Natural killer cell (primary cell): Measurements from ENCODE around the gene PRPF38B. TPM values are rescaled to one million over a fixed set of nuclear protein-coding genes. Genes with fewer than 3 reads are reported as not detected.

Experiments
- ATAC-seq, 3 donors: fragments of 150-1000 bp in 2 of 3; fragments of 200-7000 bp in 1 of 3; cut with Tn5 transposase; 1 replicate in 1 of 3; 2 replicates in 2 of 3; pipeline ENCODE4 v1.10.0; 2021; ENCODE audit warnings: mild to moderate bottlenecking in 2 of 3, moderate library complexity in 2 of 3
- DNase-seq, 2 donors: peaks; one replicate each; pipeline versions ENCODE4 v3.0.0 to v3.0.0-alpha.2; 2013 to 2021; ENCODE audit warnings: mixed read lengths in 1 of 2
- H3K27ac ChIP-seq: one replicate; pipeline ENCODE4 v1.5.1; 2013; ENCODE audit warnings: mild to moderate bottlenecking, low read length
- H3K27me3 ChIP-seq: one replicate; pipeline ENCODE4 v1.6.1; 2013; ENCODE audit warnings: low read length; ENCODE audit not compliant: control insufficient read depth, insufficient read depth
- H3K36me3 ChIP-seq: one replicate; pipeline ENCODE4 v1.6.1; 2013; ENCODE audit warnings: low read length; ENCODE audit not compliant: control insufficient read depth, insufficient read depth
- H3K4me1 ChIP-seq: one replicate; pipeline ENCODE4 v1.6.1; 2013; ENCODE audit warnings: low read length; ENCODE audit not compliant: control insufficient read depth, insufficient read depth
- H3K4me3 ChIP-seq: one replicate; pipeline ENCODE4 v1.5.1; 2013; ENCODE audit warnings: low read length
- H3K9me3 ChIP-seq: one replicate; pipeline ENCODE4 v1.6.1; 2013; ENCODE audit warnings: low read length; ENCODE audit not compliant: control insufficient read depth, insufficient read depth
- H3K27ac Mint-ChIP-seq, 2 donors: one replicate each; pipeline ENCODE4 v1.8.0; 2022; ENCODE audit warnings: mild to moderate bottlenecking in 2 of 2, mixed read lengths in 2 of 2, moderate library complexity in 1 of 2
- H3K27me3 Mint-ChIP-seq, 2 donors: one replicate each; pipeline ENCODE4 v1.8.0; 2022; ENCODE audit warnings: low read depth in 2 of 2, mixed read lengths in 2 of 2
- H3K36me3 Mint-ChIP-seq: one replicate; pipeline ENCODE4 v1.8.0; 2022; ENCODE audit warnings: mixed read lengths
- H3K4me1 Mint-ChIP-seq, 2 donors: one replicate each; pipeline ENCODE4 v1.8.0; 2022; ENCODE audit warnings: mixed read lengths in 2 of 2
- H3K4me3 Mint-ChIP-seq: one replicate; pipeline ENCODE4 v1.8.0; 2022; ENCODE audit warnings: mild to moderate bottlenecking, moderate library complexity, mixed read lengths
- H3K9me3 Mint-ChIP-seq, 2 donors: one replicate each; pipeline ENCODE4 v1.8.0; 2022; ENCODE audit warnings: mixed read lengths in 2 of 2
- CTCF ChIP-seq: fragments of 200-600 bp; IDR thresholded peaks from one replicate; pipeline ENCODE4 v1.8.0; 2022; ENCODE audit warnings: antibody characterized with exemption
- WGBS: methylation state at CpG from one replicate; pipeline ENCODE4 v1.1.7; 2013; ENCODE audit warnings: missing lambda C conversion rate; ENCODE audit not compliant: insufficient coverage; 5-methylcytosine and 5-hydroxymethylcytosine counted together
- intact Hi-C: fragments of 100-400 bp; cut with micrococcal nuclease; formaldehyde crosslinking; loops from one replicate; pipeline ENCODE4 v1.14.2; 2022
- total RNA-seq, 4 donors: library from RNA; stranded (reverse); fragments of 120-200 nt in 1 of 4; gene quantifications; one replicate each; pipeline versions ENCODE4 v1.2.3 to v1.2.4, GENCODE V29; 2013 to 2022

The PRPF38B gene
- total RNA-seq, 3 donors from 2014 or later (not counting 1 experiment from before 2014, with no cell fraction given) = 115 to 158 (median 156) TPM

- H3K4me1 Mint-ChIP-seq = peaks cover 36 to 37% of the 10 kb centered on the region in 2 donors
- under 1% methylated on average over 75 of the region's 75 CpGs for WGBS
- intact Hi-C loops = loop anchor here (1.0 to 5.0 kb wide), 3 partner anchors 54 to 346 kb away; partner anchors contain the start of genes PRPF38B and TMEM167B
These were observed 54.5 kb downstream of the PRPF38B start, which contains the start of gene STXBP3 for GRCh38 chr1:108746382-108747170. TSS of gene STXBP3 (plus strand) at chr1:108746674. CDS start at chr1:108746738, 64 bp downstream.

GRCh38 chr1:108747171-108747850 lies 55.2 kb downstream of the PRPF38B start:
- ATAC-seq (no peak), DNase-seq (peak; percentile 33 to 64)
- Mint-ChIP-seq H3K4me1 (peaks cover 36 to 37% of the 10 kb centered on the region in 2 donors), H3K36me3 (peaks cover 7% of the 10 kb centered on the region), H3K9me3 (no peaks in the 10 kb centered on the region), H3K4me3 (peak overlapping the region; percentile 100), H3K27me3 (peaks cover 0 to 3% of the 10 kb centered on the region in 2 donors), H3K27ac (peak overlapping the region; percentile 97 to 100)
- intact Hi-C loops = loop anchor here (1.0 to 5.0 kb wide), 2 partner anchors 55 to 345 kb away; partner anchors contain the start of genes PRPF38B and TMEM167B
- peak overlapping the region; percentile 98 for H3K4me3 ChIP-seq
- peaks cover 6% of the 10 kb centered on the region for H3K36me3 ChIP-seq
- TF ChIP-seq CTCF = no peak
- H3K4me1 ChIP-seq = peaks cover 13% of the 10 kb centered on the region
- H3K27ac ChIP-seq = peak overlapping the region; percentile 99
- no peaks in the 10 kb centered on the region for H3K9me3 ChIP-seq
- 0% methylated on average over 12 of the region's 15 CpGs for WGBS
- H3K27me3 ChIP-seq = no peaks in the 10 kb centered on the region

More at GRCh38 chr1:108746382-108747170, 54.5 kb downstream of the PRPF38B start, which contains the start of gene STXBP3:
- DNase-seq (peak; percentile 100), ATAC-seq (peak; percentile 90 to 97 (median 91))
- peaks cover 5% of the 10 kb centered on the region for H3K36me3 ChIP-seq
- H3K27ac ChIP-seq = peak within 1 kb of the TSS; percentile 99
- TF ChIP-seq CTCF = peak; percentile 88
- peak within 1 kb of the TSS; percentile 98 for H3K4me3 ChIP-seq
- H3K9me3 ChIP-seq = no peaks in the 10 kb centered on the region
- Mint-ChIP-seq H3K9me3 (no peaks in the 10 kb centered on the region), H3K27me3 (peaks cover 3 to 6% of the 10 kb centered on the region in 2 donors), H3K4me3 (peak within 1 kb of the TSS; percentile 100), H3K36me3 (peaks cover 7% of the 10 kb centered on the region), H3K27ac (peak within 1 kb of the TSS; percentile 97 to 100)
- H3K27me3 ChIP-seq = no peaks in the 10 kb centered on the region
- peaks cover 13% of the 10 kb centered on the region for H3K4me1 ChIP-seq

- no peaks in the 10 kb centered on the region for H3K27me3 Mint-ChIP-seq
- Histone ChIP-seq H3K36me3 (peaks cover 11% of the 10 kb centered on the region), H3K4me3 (no peak overlapping the region), H3K9me3 (no peaks in the 10 kb centered on the region), H3K27me3 (no peaks in the 10 kb centered on the region), H3K27ac (no peak overlapping the region), H3K4me1 (peaks cover 13% of the 10 kb centered on the region)
- H3K36me3 Mint-ChIP-seq = peaks cover 7% of the 10 kb centered on the region
- DNase-seq = no peak
- intact Hi-C loops = loop anchor here (1.0 to 5.0 kb wide), 2 partner anchors 56 to 344 kb away; partner anchors contain the start of genes PRPF38B and TMEM167B
- H3K4me3 Mint-ChIP-seq = peak overlapping the region; percentile 100
- peaks cover 37 to 41% of the 10 kb centered on the region in 2 donors for H3K4me1 Mint-ChIP-seq
- no peak for ATAC-seq
- WGBS = 90% methylated on average over 2 of the region's 3 CpGs
- TF ChIP-seq CTCF = no peak
- no peaks in the 10 kb centered on the region for H3K9me3 Mint-ChIP-seq
- H3K27ac Mint-ChIP-seq = peak overlapping the region; percentile 97 to 100
These were observed 55.8 kb downstream of the PRPF38B start for GRCh38 chr1:108747898-108748297.
